Posterior vena cava (tissue), 2 donors: ENCODE results near the gene MYCN. TPM values are rescaled to one million over a fixed set of nuclear protein-coding genes. Genes with fewer than 3 reads are reported as not detected.

ENCODE experiments used
- DNase-seq: peaks from one replicate; pipeline ENCODE4 v3.0.0-alpha.2; 2020; ENCODE audit warnings: low spot score
- intact Hi-C, 2 donors: fragments of 100-400 bp; cut with DNase I; formaldehyde crosslinking; loops; one replicate each; pipeline versions ENCODE4 v1.14.1 to v1.14.2; 2022 to 2023
- total RNA-seq, 2 donors: library from RNA; stranded (reverse); fragmentation: NEBNext Ultra II Directional; extraction: Animal tissue kit (Norgen Biotek cat#: 25700); gene quantifications; one replicate each; pipeline ENCODE4 v1.2.1, GENCODE V29; 2021
- donor health status: DM: yes; HTN: yes; CAD: no.
- donor health status: DM: yes; HTN: yes; CAD: no.

Gene MYCN
- total RNA-seq, 2 donors from 2014 or later, result 0.88 to 1.1 TPM

- no peak for DNase-seq
- intact Hi-C loops, result loop anchor here in 1 of 2 donors (10.0 kb wide), 1 partner anchor 220 kb away; no protein-coding TSS in a partner anchor
Observed at GRCh38 chr2:15984368-15985255, 44.3 kb downstream of the MYCN start.

- intact Hi-C loops, result loop anchor here in 1 of 2 donors (10.0 kb wide), 1 partner anchor 219 kb away; no protein-coding TSS in a partner anchor
- no peak for DNase-seq
Observed at GRCh38 chr2:15985531-15985930, 45.2 kb downstream of the MYCN start.

GRCh38 chr2:15986068-15986560 is 45.8 kb downstream of the MYCN start:
- intact Hi-C loops, result loop anchor here in 1 of 2 donors (10.0 kb wide), 1 partner anchor 219 kb away; no protein-coding TSS in a partner anchor
- no peak for DNase-seq

GRCh38 chr2:15986644-15987043 is 46.3 kb downstream of the MYCN start:
- DNase-seq, result no peak
- intact Hi-C loops, result loop anchor here in 1 of 2 donors (10.0 kb wide), 1 partner anchor 218 kb away; no protein-coding TSS in a partner anchor

GRCh38 chr2:15988733-15989132 is 48.4 kb downstream of the MYCN start:
- intact Hi-C loops, result loop anchor here in 1 of 2 donors (10.0 kb wide), 1 partner anchor 216 kb away; no protein-coding TSS in a partner anchor
- no peak for DNase-seq

- DNase-seq, result no peak
- intact Hi-C loops, result loop anchor here in 1 of 2 donors (10.0 kb wide), 1 partner anchor 215 kb away; no protein-coding TSS in a partner anchor
Observed at GRCh38 chr2:15989559-15989958, 49.2 kb downstream of the MYCN start.

GRCh38 chr2:15990151-15991101 is 50.1 kb downstream of the MYCN start:
- intact Hi-C loops, result no loop called here
- no peak for DNase-seq

- intact Hi-C loops, result no loop called here
- DNase-seq, result no peak
Observed at GRCh38 chr2:15991231-15991630, 50.9 kb downstream of the MYCN start.

- intact Hi-C loops, result no loop called here
- no peak for DNase-seq
Observed at GRCh38 chr2:15992457-15993231, 52.3 kb downstream of the MYCN start.

- intact Hi-C loops, result no loop called here
- no peak for DNase-seq
Observed at GRCh38 chr2:15993232-15993610, 52.9 kb downstream of the MYCN start.

- intact Hi-C loops, result no loop called here
- no peak for DNase-seq
Observed at GRCh38 chr2:15993666-15994065, 53.3 kb downstream of the MYCN start.

GRCh38 chr2:15995603-15996002 is 55.3 kb downstream of the MYCN start:
- DNase-seq, result no peak
- intact Hi-C loops, result no loop called here
